HepG2 (cell line): ENCODE measurements around the gene FZD4.

Experiments used
- ATF3 ChIP-seq: sonication (generic); formaldehyde crosslinking; IDR thresholded peaks from 2 replicates; pipeline ENCODE4 v1.4.0; 2020; ENCODE audit warnings: missing genetic modification reagents
- USF2 ChIP-seq, 2 experiments: sonication (generic) in 1 of 2; formaldehyde crosslinking in 1 of 2; IDR thresholded peaks; 2 replicates each; pipeline versions ENCODE4 v1.5.1 to v1.6.1; 2011 to 2020; ENCODE audit warnings: borderline replicate concordance in 1 of 2, low read depth in 1 of 2, low read length in 1 of 2, mild to moderate bottlenecking in 1 of 2, missing genetic modification reagents in 1 of 2, moderate library complexity in 1 of 2

DNA sequence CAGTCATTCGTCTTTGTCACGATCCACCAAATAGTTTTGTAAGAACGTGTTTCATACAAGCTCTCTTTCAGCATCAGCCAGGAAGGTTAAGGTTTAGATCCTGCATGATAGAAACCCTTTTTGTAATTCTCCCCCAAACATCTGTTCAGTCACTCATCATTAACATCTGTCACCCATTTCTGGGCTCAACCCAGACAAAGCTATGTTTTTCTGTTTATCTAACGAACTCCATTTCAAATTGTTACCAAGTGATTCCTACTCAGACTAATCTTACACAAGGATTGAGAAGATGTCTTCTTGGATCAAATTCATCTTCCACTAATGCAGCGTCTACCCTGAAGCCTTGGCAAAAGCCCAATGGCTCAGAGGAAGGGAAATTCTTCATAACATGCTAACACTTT, 58.8 kb downstream of the FZD4 start:
- TF ChIP-seq ATF3 (CRISPR knock-in tag) (no peak), USF2 (IDR thresholded peaks at IDR 0.05; ENCODE audit: low read depth, low read length) (no peak), USF2 (CRISPR knock-in tag; IDR thresholded peaks at IDR 0.05; ENCODE audit: borderline replicate concordance) (no peak)
